ENCODE measurements around the gene LPCAT2.

- no peak for TF ChIP-seq TAF1 (IDR thresholded peaks at IDR 0.05; ENCODE audit: borderline replicate concordance, low read depth, low read length)
- TF ChIP-seq POLR2A (IDR thresholded peaks at IDR 0.05; ENCODE audit: low read depth, low read length): no peak
Observed at GRCh38 chr16:55510185-55510805, 1.4 kb downstream of the LPCAT2 start.

Measured in GM12892 (cell line).